Measurements from ENCODE around the gene ZMIZ1.

The ZMIZ1 gene

GRCh38 chr10:79061441-79062315, 7.1 kb upstream of the ZMIZ1 start:
- H4K8ac ChIP-seq (ENCODE audit: low read depth, low read length) = no peak overlapping the region
- peaks cover under 1 to 5% of the 10 kb centered on the region in 2 experiments for H3K4me1 ChIP-seq (ENCODE audit: control insufficient read depth in 1 of 2, insufficient read depth in 2 of 2, low read length in 2 of 2)
- H2AFZ ChIP-seq (ENCODE audit: insufficient read depth, low read length, poor library complexity) = no peak overlapping the region
- no peaks in the 10 kb centered on the region for H3K79me2 ChIP-seq (ENCODE audit: control insufficient read depth, insufficient read depth, low read length, poor library complexity)
- no peak overlapping the region for H4K91ac ChIP-seq (ENCODE audit: low read depth, low read length)
- H3K79me1 ChIP-seq (ENCODE audit: low read length) = peaks cover under 1% of the 10 kb centered on the region
- H3K4ac ChIP-seq (ENCODE audit: low read depth, low read length) = no peak overlapping the region
- no peak overlapping the region for H3K9ac ChIP-seq (ENCODE audit: low read length)
- no peak overlapping the region for H3K4me3 ChIP-seq (ENCODE audit: low read depth, low read length)
- DNase-seq = no peak
- H3K23ac ChIP-seq (ENCODE audit: low read length) = no peak overlapping the region
- H2AK5ac ChIP-seq (ENCODE audit: low read length) = no peak overlapping the region
- H3K14ac ChIP-seq (ENCODE audit: low read length) = no peak overlapping the region
- H4K12ac ChIP-seq (ENCODE audit: low read depth, low read length) = no peak overlapping the region
- no peak overlapping the region for H3K27ac ChIP-seq (ENCODE audit: low read depth, low read length)
- H2BK120ac ChIP-seq (ENCODE audit: insufficient read depth, low read length, poor library complexity) = no peak overlapping the region
- H3K36me3 ChIP-seq (ENCODE audit: control insufficient read depth in 1 of 2, insufficient read depth in 2 of 2, low read length in 2 of 2) = no peaks in the 10 kb centered on the region
- no peaks in the 10 kb centered on the region for H3K9me3 ChIP-seq (ENCODE audit: insufficient read depth, low read depth, low read length)
- H3K27me3 ChIP-seq (ENCODE audit: insufficient read depth, low read length) = no peaks in the 10 kb centered on the region
- no peak overlapping the region for H2BK5ac ChIP-seq (ENCODE audit: low read depth, low read length, poor library complexity)
- no peak overlapping the region for H2BK12ac ChIP-seq (ENCODE audit: low read length)
- no peak overlapping the region for H3K18ac ChIP-seq (ENCODE audit: low read length)
- WGBS (ENCODE audit: extremely low coverage, insufficient coverage, insufficient read length) = no CpG with 5 or more reads among the region's 14 CpGs
- no peak overlapping the region for H3K4me2 ChIP-seq (ENCODE audit: low read length)

DNA sequence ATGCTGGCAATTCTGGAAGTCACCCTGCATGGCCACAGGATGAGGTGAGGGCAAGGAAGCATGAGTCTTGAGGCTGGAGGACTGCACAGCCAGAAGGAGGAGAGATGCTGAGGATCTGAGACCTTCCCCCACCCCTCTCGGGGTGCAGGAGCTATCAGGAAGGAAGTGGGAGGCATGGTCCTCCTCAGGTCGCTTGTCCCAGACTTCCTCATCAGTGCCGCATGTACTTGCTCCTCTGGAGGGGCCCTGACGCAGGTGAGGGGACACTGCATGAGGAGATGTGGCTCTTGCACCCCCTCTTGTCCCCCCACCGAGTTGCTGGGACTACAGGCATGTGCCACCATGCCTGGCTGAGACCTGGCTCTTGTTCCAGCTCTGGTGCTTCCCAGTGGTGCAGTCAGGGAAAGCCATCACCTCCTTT, 5.7 kb upstream of the ZMIZ1 start:
- H2BK5ac ChIP-seq (ENCODE audit: low read depth, low read length, poor library complexity) = no peak overlapping the region
- no peak overlapping the region for H3K4me2 ChIP-seq (ENCODE audit: low read length)
- H4K12ac ChIP-seq (ENCODE audit: low read depth, low read length) = no peak overlapping the region
- H3K14ac ChIP-seq (ENCODE audit: low read length) = no peak overlapping the region
- H3K9me3 ChIP-seq (ENCODE audit: insufficient read depth, low read depth, low read length) = no peaks in the 10 kb centered on the region
- no peak overlapping the region for H4K8ac ChIP-seq (ENCODE audit: low read depth, low read length)
- no peak overlapping the region for H3K9ac ChIP-seq (ENCODE audit: low read length)
- no peak overlapping the region for H3K18ac ChIP-seq (ENCODE audit: low read length)
- no peak overlapping the region for H2AK5ac ChIP-seq (ENCODE audit: low read length)
- no peak overlapping the region for H3K23ac ChIP-seq (ENCODE audit: low read length)
- H4K91ac ChIP-seq (ENCODE audit: low read depth, low read length) = no peak overlapping the region
- H3K79me2 ChIP-seq (ENCODE audit: control insufficient read depth, insufficient read depth, low read length, poor library complexity) = peaks cover 6% of the 10 kb centered on the region
- peaks cover 11% of the 10 kb centered on the region for H3K79me1 ChIP-seq (ENCODE audit: low read length)
- H3K4ac ChIP-seq (ENCODE audit: low read depth, low read length) = no peak overlapping the region
- no CpG with 5 or more reads among the region's 5 CpGs for WGBS (ENCODE audit: extremely low coverage, insufficient coverage, insufficient read length)
- H2BK120ac ChIP-seq (ENCODE audit: insufficient read depth, low read length, poor library complexity) = no peak overlapping the region
- DNase-seq = no peak
- H3K27ac ChIP-seq (ENCODE audit: low read depth, low read length) = no peak overlapping the region
- no peaks in the 10 kb centered on the region for H3K27me3 ChIP-seq (ENCODE audit: insufficient read depth, low read length)
- H2BK12ac ChIP-seq (ENCODE audit: low read length) = no peak overlapping the region
- peaks cover 8 to 10% of the 10 kb centered on the region in 2 experiments for H3K4me1 ChIP-seq (ENCODE audit: control insufficient read depth in 1 of 2, insufficient read depth in 2 of 2, low read length in 2 of 2)
- H3K36me3 ChIP-seq (ENCODE audit: control insufficient read depth in 1 of 2, insufficient read depth in 2 of 2, low read length in 2 of 2) = no peaks in the 10 kb centered on the region
- no peak overlapping the region for H2AFZ ChIP-seq (ENCODE audit: insufficient read depth, low read length, poor library complexity)
- no peak overlapping the region for H3K4me3 ChIP-seq (ENCODE audit: low read depth, low read length)

DNA sequence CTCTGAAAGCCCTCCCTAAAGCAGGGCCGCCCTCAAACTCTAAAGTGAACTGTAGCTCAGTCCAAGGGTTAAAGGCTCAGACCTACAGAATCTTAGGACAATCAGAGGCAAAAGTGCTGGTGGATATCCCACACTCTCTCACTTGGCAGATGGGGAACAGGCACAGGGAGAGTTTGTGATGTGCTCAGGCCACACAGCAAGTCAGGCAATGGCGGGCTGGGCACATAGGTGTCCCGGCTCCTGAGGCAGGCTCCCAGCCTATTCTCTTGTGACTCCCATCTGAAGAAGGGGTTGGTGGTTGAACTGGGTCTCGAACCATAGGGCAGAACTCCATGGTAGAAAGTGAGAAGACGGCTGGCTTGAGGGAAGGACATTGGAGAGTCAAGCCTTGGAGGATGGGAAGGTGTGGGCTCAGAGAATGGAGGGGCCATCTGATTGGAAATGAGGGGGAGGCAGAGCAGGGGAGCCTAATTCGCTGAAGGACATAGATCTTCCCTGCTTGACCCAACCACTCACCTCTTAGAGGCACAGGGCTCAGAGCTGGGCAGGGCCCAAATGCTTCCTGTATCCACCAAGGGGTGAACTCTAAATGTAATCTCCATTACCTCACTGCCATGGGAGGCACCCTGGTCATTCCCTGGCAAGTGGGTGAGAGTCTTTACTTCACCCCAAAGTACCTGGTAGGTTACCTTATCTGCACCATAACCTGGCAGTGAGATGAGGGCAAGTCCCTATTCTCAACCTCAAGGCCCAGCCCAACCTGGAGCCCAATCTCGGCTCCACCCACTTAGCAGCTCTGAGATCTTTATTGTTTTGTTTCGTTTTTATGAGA, 4.9 kb upstream of the ZMIZ1 start:
- Histone ChIP-seq H3K14ac (ENCODE audit: low read length) (no peak overlapping the region), H2AFZ (ENCODE audit: insufficient read depth, low read length, poor library complexity) (no peak overlapping the region), H4K8ac (ENCODE audit: low read depth, low read length) (no peak overlapping the region), H3K79me2 (ENCODE audit: control insufficient read depth, insufficient read depth, low read length, poor library complexity) (peaks cover 8% of the 10 kb centered on the region), H3K4ac (ENCODE audit: low read depth, low read length) (no peak overlapping the region), H2BK12ac (ENCODE audit: low read length) (no peak overlapping the region), H3K18ac (ENCODE audit: low read length) (no peak overlapping the region), H3K23ac (ENCODE audit: low read length) (no peak overlapping the region), H3K79me1 (ENCODE audit: low read length) (peaks cover 14% of the 10 kb centered on the region), H3K9ac (ENCODE audit: low read length) (no peak overlapping the region), H4K91ac (ENCODE audit: low read depth, low read length) (no peak overlapping the region), H2BK5ac (ENCODE audit: low read depth, low read length, poor library complexity) (no peak overlapping the region), H3K27ac (ENCODE audit: low read depth, low read length) (no peak overlapping the region), H2BK120ac (ENCODE audit: insufficient read depth, low read length, poor library complexity) (no peak overlapping the region), H3K4me3 (ENCODE audit: low read depth, low read length) (no peak overlapping the region), H3K9me3 (ENCODE audit: insufficient read depth, low read depth, low read length) (no peaks in the 10 kb centered on the region), H4K12ac (ENCODE audit: low read depth, low read length) (no peak overlapping the region), H3K36me3 (ENCODE audit: control insufficient read depth in 1 of 2, insufficient read depth in 2 of 2, low read length in 2 of 2) (no peaks in the 10 kb centered on the region), H3K27me3 (ENCODE audit: insufficient read depth, low read length) (no peaks in the 10 kb centered on the region), H3K4me1 (ENCODE audit: control insufficient read depth in 1 of 2, insufficient read depth in 2 of 2, low read length in 2 of 2) (peaks cover 10 to 14% of the 10 kb centered on the region in 2 experiments), H3K4me2 (ENCODE audit: low read length) (no peak overlapping the region), H2AK5ac (ENCODE audit: low read length) (no peak overlapping the region)
- WGBS (ENCODE audit: extremely low coverage, insufficient coverage, insufficient read length) = no CpG with 5 or more reads among the region's 8 CpGs
- no peak for DNase-seq

DNA sequence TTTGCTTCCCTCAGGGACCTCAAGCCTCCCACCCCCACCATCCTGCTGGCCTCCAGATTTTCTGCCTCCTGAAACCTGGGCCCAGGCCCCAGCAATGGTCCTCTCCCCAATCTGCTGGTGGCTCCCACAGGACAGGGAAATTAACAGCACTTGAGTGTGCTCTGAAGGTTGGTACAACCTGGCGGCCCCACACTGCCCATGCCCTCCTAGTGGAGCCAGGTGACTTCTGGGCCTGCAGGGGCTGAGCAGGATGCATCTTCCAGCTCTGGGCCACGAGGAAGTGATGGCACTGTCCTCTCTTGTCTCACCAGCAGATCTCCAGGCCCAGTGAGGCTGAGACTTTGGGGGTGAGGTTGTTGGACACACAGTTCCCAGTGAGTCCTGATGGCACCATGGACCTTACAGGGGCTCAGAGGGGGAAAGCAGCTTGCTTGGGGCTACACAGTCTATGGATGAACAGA, 3.6 kb upstream of the ZMIZ1 start:
- no peak overlapping the region for H3K9ac ChIP-seq (ENCODE audit: low read length)
- no peak overlapping the region for H3K14ac ChIP-seq (ENCODE audit: low read length)
- H2AK5ac ChIP-seq (ENCODE audit: low read length) = peak overlapping the region; percentile 39
- H4K91ac ChIP-seq (ENCODE audit: low read depth, low read length) = no peak overlapping the region
- H3K23ac ChIP-seq (ENCODE audit: low read length) = no peak overlapping the region
- H3K4me3 ChIP-seq (ENCODE audit: low read depth, low read length) = no peak overlapping the region
- H3K27me3 ChIP-seq (ENCODE audit: insufficient read depth, low read length) = no peaks in the 10 kb centered on the region
- no peaks in the 10 kb centered on the region for H3K36me3 ChIP-seq (ENCODE audit: control insufficient read depth in 1 of 2, insufficient read depth in 2 of 2, low read length in 2 of 2)
- no peak overlapping the region for H2BK120ac ChIP-seq (ENCODE audit: insufficient read depth, low read length, poor library complexity)
- no peak overlapping the region for H3K4me2 ChIP-seq (ENCODE audit: low read length)
- H2BK5ac ChIP-seq (ENCODE audit: low read depth, low read length, poor library complexity) = no peak overlapping the region
- peaks cover 10 to 14% of the 10 kb centered on the region in 2 experiments for H3K4me1 ChIP-seq (ENCODE audit: control insufficient read depth in 1 of 2, insufficient read depth in 2 of 2, low read length in 2 of 2)
- no peak overlapping the region for H4K8ac ChIP-seq (ENCODE audit: low read depth, low read length)
- no peak overlapping the region for H2AFZ ChIP-seq (ENCODE audit: insufficient read depth, low read length, poor library complexity)
- peaks cover 24% of the 10 kb centered on the region for H3K79me1 ChIP-seq (ENCODE audit: low read length)
- no peaks in the 10 kb centered on the region for H3K9me3 ChIP-seq (ENCODE audit: insufficient read depth, low read depth, low read length)
- no peak overlapping the region for H4K12ac ChIP-seq (ENCODE audit: low read depth, low read length)
- H3K27ac ChIP-seq (ENCODE audit: low read depth, low read length) = no peak overlapping the region
- WGBS (ENCODE audit: extremely low coverage, insufficient coverage, insufficient read length) = no CpG with 5 or more reads among the region's 2 CpGs
- DNase-seq = no peak
- H3K4ac ChIP-seq (ENCODE audit: low read depth, low read length) = no peak overlapping the region
- peaks cover 20% of the 10 kb centered on the region for H3K79me2 ChIP-seq (ENCODE audit: control insufficient read depth, insufficient read depth, low read length, poor library complexity)
- H2BK12ac ChIP-seq (ENCODE audit: low read length) = no peak overlapping the region
- H3K18ac ChIP-seq (ENCODE audit: low read length) = no peak overlapping the region

All from trophoblast cell (in vitro differentiated cells and primary cell).